Body of pancreas (tissue), 4 donors: ENCODE measurements around the gene CNTNAP2. TPM values are rescaled to one million over a fixed set of nuclear protein-coding genes. Genes with fewer than 3 reads are reported as not detected.

Experiments
- ATAC-seq: fragments of 150-250 bp; one replicate; pipeline ENCODE4 v1.9.1; 2016
- DNase-seq, 4 donors: peaks; one replicate each; pipeline ENCODE4 v3.0.0-alpha.2; 2019
- H3K27ac ChIP-seq, 4 donors: fragments of 200-600 bp; sonication (generic); 1 replicate in 3 of 4; 2 replicates in 1 of 4; pipeline versions ENCODE4 v1.5.1 to v1.6.1; 2016 to 2019; ENCODE audit warnings: mild to moderate bottlenecking in 1 of 4, mixed read lengths in 1 of 4, moderate library complexity in 1 of 4
- H3K27me3 ChIP-seq, 2 donors: fragments of 200-600 bp; sonication (generic); one replicate each; pipeline ENCODE4 v1.6.0; 2016; ENCODE audit warnings: mild to moderate bottlenecking in 1 of 2
- H3K36me3 ChIP-seq, 2 donors: fragments of 200-600 bp; sonication (generic); replicated peaks in 1 of 2; 2 replicates each; pipeline ENCODE4 v1.5.1; 2016; ENCODE audit warnings: low read depth in 2 of 2; ENCODE audit not compliant: insufficient read depth in 1 of 2
- H3K4me1 ChIP-seq: fragments of 200-600 bp; sonication (generic); one replicate; pipeline ENCODE4 v1.6.0; 2016
- H3K4me3 ChIP-seq, 2 donors: fragments of 200-600 bp; sonication (generic); 1 replicate in 1 of 2; 2 replicates in 1 of 2; pipeline ENCODE4 v1.5.1; 2016 to 2019
- H3K9me3 ChIP-seq, 3 donors: fragments of 200-600 bp; sonication (generic); 1 replicate in 2 of 3; 2 replicates in 1 of 3; pipeline ENCODE4 v1.5.1; 2016
- POLR2A ChIP-seq, 3 donors: fragments of 450-650 bp; IDR thresholded peaks; one replicate each; pipeline ENCODE4 v1.6.1; 2016; ENCODE audit warnings: antibody characterized with exemption in 3 of 3, mild to moderate bottlenecking in 2 of 3
- WGBS, 2 donors: methylation state at CpG; one replicate each; pipeline ENCODE4 v1.1.5; 2017; 5-methylcytosine and 5-hydroxymethylcytosine counted together
- intact Hi-C: fragments of 100-400 bp; cut with DNase I; formaldehyde crosslinking; loops from one replicate; pipeline ENCODE4 v1.15.1; 2023
- total RNA-seq, 2 donors: library from RNA; depleted of rRNA; stranded (reverse); fragments of >200 nt; gene quantifications; one replicate each; pipeline ENCODE4 v1.1.0, GENCODE V29; 2016
- TF ChIP-seq, protein P1 (sequence below), 7 experiments: fragments of 450-650 bp in 4 of 7; fragments of 200-600 bp in 3 of 7; sonication (generic) in 3 of 7; IDR thresholded peaks; one replicate each; pipeline ENCODE4 v1.5.1; 2016 to 2019; ENCODE audit warnings: antibody characterized with exemption in 7 of 7

The CNTNAP2 gene
- total RNA-seq, 2 donors from 2014 or later, result 1.0 TPM; not detected in 1

GRCh38 chr7:148151778-148152177 is 2035.2 kb downstream of the CNTNAP2 start:
- Histone ChIP-seq H3K27ac (no peak overlapping the region), H3K36me3 (no peaks in the 10 kb centered on the region), H3K4me1 (peaks cover 24% of the 10 kb centered on the region), H3K27me3 (no peaks in the 10 kb centered on the region), H3K4me3 (no peak overlapping the region), H3K9me3 (no peaks in the 10 kb centered on the region)
- DNase-seq, result no peak
- intact Hi-C loops, result no loop called here
- WGBS, 2 donors, result 93% methylated on average over 2 of the region's 2 CpGs
- no peak for ATAC-seq
- TF ChIP-seq, protein P1, sequence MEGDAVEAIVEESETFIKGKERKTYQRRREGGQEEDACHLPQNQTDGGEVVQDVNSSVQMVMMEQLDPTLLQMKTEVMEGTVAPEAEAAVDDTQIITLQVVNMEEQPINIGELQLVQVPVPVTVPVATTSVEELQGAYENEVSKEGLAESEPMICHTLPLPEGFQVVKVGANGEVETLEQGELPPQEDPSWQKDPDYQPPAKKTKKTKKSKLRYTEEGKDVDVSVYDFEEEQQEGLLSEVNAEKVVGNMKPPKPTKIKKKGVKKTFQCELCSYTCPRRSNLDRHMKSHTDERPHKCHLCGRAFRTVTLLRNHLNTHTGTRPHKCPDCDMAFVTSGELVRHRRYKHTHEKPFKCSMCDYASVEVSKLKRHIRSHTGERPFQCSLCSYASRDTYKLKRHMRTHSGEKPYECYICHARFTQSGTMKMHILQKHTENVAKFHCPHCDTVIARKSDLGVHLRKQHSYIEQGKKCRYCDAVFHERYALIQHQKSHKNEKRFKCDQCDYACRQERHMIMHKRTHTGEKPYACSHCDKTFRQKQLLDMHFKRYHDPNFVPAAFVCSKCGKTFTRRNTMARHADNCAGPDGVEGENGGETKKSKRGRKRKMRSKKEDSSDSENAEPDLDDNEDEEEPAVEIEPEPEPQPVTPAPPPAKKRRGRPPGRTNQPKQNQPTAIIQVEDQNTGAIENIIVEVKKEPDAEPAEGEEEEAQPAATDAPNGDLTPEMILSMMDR (IDR thresholded peaks at IDR 0.05), result no peak
- TF ChIP-seq POLR2A (IDR thresholded peaks at IDR 0.05), result no peak

DNA sequence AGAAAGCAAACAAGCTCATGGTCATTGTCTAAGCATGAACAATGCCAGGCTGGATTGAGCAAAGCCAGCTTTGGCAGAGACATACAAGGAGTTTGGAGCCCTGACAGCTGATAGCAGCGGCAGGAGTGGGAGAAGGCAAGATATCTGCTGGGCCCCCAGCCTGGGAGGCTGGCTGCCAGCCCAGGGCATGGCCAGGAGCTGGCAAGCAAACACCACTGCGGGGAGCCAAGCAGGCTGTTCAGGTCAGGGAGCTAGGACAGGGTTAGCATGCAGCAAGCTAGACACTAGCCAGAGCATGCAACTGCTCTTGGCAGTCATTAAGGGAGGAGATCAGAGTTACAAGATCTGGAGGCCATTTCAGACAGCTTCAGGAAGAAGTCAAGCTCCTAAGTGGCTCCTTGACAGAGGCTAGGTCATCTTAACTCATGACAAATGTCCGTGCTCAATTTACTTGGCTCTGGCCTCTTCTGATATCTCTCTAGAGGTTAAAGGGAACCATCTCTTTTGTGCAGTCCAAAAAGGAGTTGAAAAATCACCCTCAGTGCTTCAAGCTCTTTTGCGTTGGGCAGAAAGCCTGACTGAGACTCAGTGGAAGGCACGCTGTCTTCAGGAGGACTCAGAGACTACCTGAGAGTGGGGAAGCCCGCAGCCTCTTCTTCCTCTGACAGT is 2037.1 kb downstream of the CNTNAP2 start:
- Histone ChIP-seq H3K36me3 (no peaks in the 10 kb centered on the region), H3K27ac (peak overlapping the region in 3 of 4 donors; percentile 34 to 47 (median 38)), H3K9me3 (no peaks in the 10 kb centered on the region), H3K4me3 (no peak overlapping the region), H3K27me3 (no peaks in the 10 kb centered on the region), H3K4me1 (peaks cover 24% of the 10 kb centered on the region)
- WGBS, 2 donors, result 38 to 44% methylated on average over 5 to 6 of the region's 6 CpGs
- intact Hi-C loops, result no loop called here
- TF ChIP-seq POLR2A (IDR thresholded peaks at IDR 0.05), result no peak
- TF ChIP-seq, protein P1 (IDR thresholded peaks at IDR 0.05), result peak in 1 of 7 experiments; percentile 7
- peak; percentile 98 for ATAC-seq
- peak; percentile 90 to 95 (median 94) for DNase-seq

DNA sequence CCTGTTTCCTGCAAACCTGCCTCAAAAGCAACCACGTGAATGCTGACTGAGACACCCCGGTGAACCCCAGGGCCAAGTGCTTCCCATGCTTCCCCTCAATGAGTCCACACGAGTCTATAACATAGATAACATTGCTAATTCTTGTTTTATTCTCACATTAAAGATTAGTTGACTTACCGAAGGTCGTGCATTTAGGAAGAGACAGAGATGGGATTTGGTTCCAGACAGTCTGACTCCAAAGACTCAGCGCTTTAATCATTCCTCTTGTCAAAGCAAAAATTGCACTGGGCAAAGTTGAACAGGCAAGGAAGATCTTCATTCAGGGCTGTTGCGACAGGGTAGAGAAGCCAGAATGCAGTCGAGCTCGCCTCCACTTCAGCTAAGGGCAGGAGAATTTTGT is 2038.4 kb downstream of the CNTNAP2 start:
- intact Hi-C loops, result no loop called here
- Histone ChIP-seq H3K36me3 (no peaks in the 10 kb centered on the region), H3K4me3 (no peak overlapping the region), H3K4me1 (peaks cover 24% of the 10 kb centered on the region), H3K27me3 (no peaks in the 10 kb centered on the region), H3K9me3 (no peaks in the 10 kb centered on the region), H3K27ac (no peak overlapping the region)
- no peak for TF ChIP-seq POLR2A (IDR thresholded peaks at IDR 0.05)
- TF ChIP-seq, protein P1 (IDR thresholded peaks at IDR 0.05), result no peak
- 85 to 87% methylated on average over 9 of the region's 9 CpGs for WGBS, 2 donors
- DNase-seq (no peak), ATAC-seq (no peak)

GRCh38 chr7:148155826-148156225 is 2039.2 kb downstream of the CNTNAP2 start:
- H3K4me1 ChIP-seq, result peaks cover 24% of the 10 kb centered on the region
- no peak for DNase-seq
- H3K9me3 ChIP-seq, result no peaks in the 10 kb centered on the region
- H3K36me3 ChIP-seq, result no peaks in the 10 kb centered on the region
- intact Hi-C loops, result no loop called here
- H3K27me3 ChIP-seq, result no peaks in the 10 kb centered on the region
- 88 to 93% methylated on average over 8 of the region's 8 CpGs for WGBS, 2 donors
- no peak for ATAC-seq
- no peak overlapping the region for H3K27ac ChIP-seq
- TF ChIP-seq, protein P1 (IDR thresholded peaks at IDR 0.05), result no peak
- no peak for TF ChIP-seq POLR2A (IDR thresholded peaks at IDR 0.05)
- H3K4me3 ChIP-seq, result no peak overlapping the region

GRCh38 chr7:148156233-148156632 is 2039.6 kb downstream of the CNTNAP2 start:
- Histone ChIP-seq H3K4me3 (no peak overlapping the region), H3K36me3 (no peaks in the 10 kb centered on the region), H3K9me3 (no peaks in the 10 kb centered on the region), H3K4me1 (peaks cover 24% of the 10 kb centered on the region), H3K27me3 (no peaks in the 10 kb centered on the region), H3K27ac (no peak overlapping the region)
- intact Hi-C loops, result no loop called here
- WGBS, 2 donors, result 90 to 93% methylated on average over 6 of the region's 6 CpGs
- ATAC-seq (no peak), DNase-seq (no peak)
- TF ChIP-seq POLR2A (IDR thresholded peaks at IDR 0.05), result no peak
- TF ChIP-seq, protein P1 (IDR thresholded peaks at IDR 0.05), result no peak
